Spleen (tissue), 13 donors: ENCODE results near the gene PTS. TPM values are rescaled to one million over a fixed set of nuclear protein-coding genes. Genes with fewer than 3 reads are reported as not detected.
A peak's percentile ranks its signal among the peaks of the same experiment; 100 is the strongest.

ENCODE experiments used
- DNase-seq: peaks from one replicate; pipeline ENCODE4 v3.0.0-alpha.2; 2020
- H3K27ac ChIP-seq, 8 donors: fragments of 200-600 bp; sonication (generic) in 7 of 8; 1 replicate in 4 of 8; 2 replicates in 4 of 8; pipeline versions ENCODE4 v1.5.0 to v1.8.0; 2016 to 2021; ENCODE audit warnings: inconsistent platforms in 4 of 8, mild to moderate bottlenecking in 4 of 8, moderate library complexity in 1 of 8
- H3K27me3 ChIP-seq, 7 donors: fragments of 200-600 bp; sonication (generic) in 6 of 7; replicated peaks in 1 of 7; 1 replicate in 4 of 7; 2 replicates in 3 of 7; pipeline versions ENCODE4 v1.5.0 to v1.8.0; 2016 to 2021; ENCODE audit warnings: inconsistent platforms in 3 of 7, mild to moderate bottlenecking in 1 of 7
- H3K36me3 ChIP-seq, 6 donors: fragments of 200-600 bp; sonication (generic) in 5 of 6; 1 replicate in 4 of 6; 2 replicates in 2 of 6; pipeline versions ENCODE4 v1.5.0 to v1.8.0; 2016 to 2021; ENCODE audit warnings: inconsistent platforms in 2 of 6
- H3K4me1 ChIP-seq, 6 donors: fragments of 200-600 bp; sonication (generic) in 5 of 6; 1 replicate in 3 of 6; 2 replicates in 3 of 6; pipeline versions ENCODE4 v1.5.0 to v1.8.0; 2016 to 2021; ENCODE audit warnings: inconsistent platforms in 3 of 6
- H3K4me3 ChIP-seq, 8 donors: fragments of 200-600 bp; sonication (generic) in 7 of 8; 1 replicate in 4 of 8; 2 replicates in 4 of 8; pipeline versions ENCODE4 v1.5.0 to v1.8.0; 2016 to 2021; ENCODE audit warnings: inconsistent platforms in 4 of 8, mild to moderate bottlenecking in 4 of 8, moderate library complexity in 2 of 8
- H3K9me3 ChIP-seq, 8 donors: fragments of 200-600 bp; sonication (generic) in 7 of 8; 1 replicate in 4 of 8; 2 replicates in 4 of 8; pipeline versions ENCODE4 v1.5.0 to v1.8.0; 2016 to 2021; ENCODE audit warnings: inconsistent platforms in 4 of 8
- CTCF ChIP-seq, 11 experiments: fragments of 200-600 bp in 7 of 11; fragments of 450-650 bp in 4 of 11; sonication (generic) in 4 of 11; IDR thresholded peaks in 8 of 11; conservative IDR thresholded peaks in 3 of 11; 1 replicate in 7 of 11; 2 replicates in 4 of 11; pipeline versions ENCODE4 v1.4.0 to v1.8.0; 2016 to 2021; ENCODE audit warnings: antibody characterized with exemption in 11 of 11, inconsistent platforms in 4 of 11, mild to moderate bottlenecking in 1 of 11
- POLR2A ChIP-seq, 3 donors: fragments of 450-650 bp; IDR thresholded peaks; one replicate each; pipeline ENCODE4 v1.5.1; 2017; ENCODE audit warnings: antibody characterized with exemption in 3 of 3, mild to moderate bottlenecking in 1 of 3
- POLR2AphosphoS5 ChIP-seq, 3 donors: sonication (generic); formaldehyde crosslinking; IDR thresholded peaks; one replicate each; pipeline ENCODE4 v1.5.1; 2017; ENCODE audit warnings: antibody characterized with exemption in 3 of 3
- WGBS, 5 donors: extraction: QIAGEN DNeasy Blood & Tissue Kit in 3 of 5; methylation state at CpG; one replicate each; pipeline versions ENCODE4 v1.1.5 to v1.1.7; 2013 to 2018; 5-methylcytosine and 5-hydroxymethylcytosine counted together
- intact Hi-C: fragments of 100-400 bp; cut with DNase I; formaldehyde crosslinking; loops from one replicate; pipeline ENCODE4 v1.15.0; 2023; ENCODE audit warnings: low total_unique reads
- long read RNA-seq, 2 donors: transcript quantifications; one replicate each; lab custom pipeline, GENCODE V29; 2026
- polyA plus RNA-seq, 3 donors: library from polyadenylated mRNA; stranded (reverse); fragments of 200-250 nt; gene quantifications; one replicate each; pipeline ENCODE4 v1.2.1, GENCODE V29; 2013
- total RNA-seq, 7 donors: library from RNA; depleted of rRNA in 3 of 7; stranded (reverse); fragments of >200 nt in 3 of 7; fragmentation: NEBNext Ultra II Directional in 4 of 7; extraction: Animal tissue kit (Norgen Biotek cat#: 25700) in 4 of 7; gene quantifications; one replicate each; pipeline versions ENCODE4 v1.1.0 to v1.2.1, GENCODE V29; 2016 to 2021
- donor health status: healthy with polysubstance abuse.
- donor health status: DM: no; HTN: no; CAD: no; lungs with moderate emphysema.
- donor health status: DM: no; HTN: no; CAD: no.
- donor health status: Bipolar disorder and iron deficiency.
- donor health status: healthy.
- donor health status: DM: no; HTN: no; CAD: no.
- donor health status: DM: yes; HTN: yes; CAD: no.

The PTS gene
- total RNA-seq (10 to 100 TPM; 19.5 to 31.8 (median 23.7) TPM), polyA plus RNA-seq (10 to 100 TPM; 19.5 to 23.0 (median 22.4) TPM)
- long read RNA-seq, donor 1, transcript PTS-201 (6 exons, 935 nt): major isoform, 6 of 14 reads
- long read RNA-seq, donor 1, partial matches to known transcripts: 5 of 14 reads
- long read RNA-seq, donor 1, other reads (novel, unspliced or antisense): 0 of 14 reads
- long read RNA-seq, donor 2, transcript PTS-201 (6 exons, 935 nt): major isoform, 8 of 9 reads
- long read RNA-seq, donor 2, partial matches to known transcripts: 0 of 9 reads
- long read RNA-seq, donor 2, other reads (novel, unspliced or antisense): 0 of 9 reads

GRCh38 chr11:112226062-112226830, at the start of gene PTS:
Gene PTS, plus strand, starts transcription at chr11:112226428. Its CDS starts 16 bp downstream, at chr11:112226444.
- H3K27ac ChIP-seq: peak within 1 kb of the TSS; percentile 93 to 99 (median 98)
- H3K27me3 ChIP-seq: no peaks in the 10 kb centered on the region
- TF ChIP-seq POLR2AphosphoS5 (IDR thresholded peaks at IDR 0.05): peak; percentile 99
- TF ChIP-seq POLR2A (IDR thresholded peaks at IDR 0.05): peak; percentile 62 to 91 (median 81)
- TF ChIP-seq CTCF (IDR thresholded peaks at IDR 0.05 in 8 of 11, conservative IDR thresholded peaks at IDR 0.05 in 3 of 11): peak in 2 of 11 experiments; percentile 16 to 19
- H3K4me1 ChIP-seq: peaks cover 8 to 28% (median 16%) of the 10 kb centered on the region in 6 donors
- peaks cover 0 to 29% (median 23%) of the 10 kb centered on the region in 6 donors for H3K36me3 ChIP-seq
- peak within 1 kb of the TSS; percentile 62 to 80 (median 66) for H3K4me3 ChIP-seq
- no peaks in the 10 kb centered on the region for H3K9me3 ChIP-seq
- intact Hi-C loops: no loop called here
- 0 to 2% (median 1%) methylated on average over 15 to 70 of the region's 70 CpGs for WGBS, 5 donors
- DNase-seq: peak; percentile 97

GRCh38 chr11:112177589-112177988, 48.6 kb upstream of the PTS start:
- H3K27me3 ChIP-seq: peaks cover 0 to 4% (median 0%) of the 10 kb centered on the region in 7 donors
- intact Hi-C loops: no loop called here
- no peak for DNase-seq
- no peaks in the 10 kb centered on the region for H3K36me3 ChIP-seq
- H3K4me1 ChIP-seq: peaks cover 6 to 36% (median 24%) of the 10 kb centered on the region in 6 donors
- H3K4me3 ChIP-seq: no peak overlapping the region
- no peak for TF ChIP-seq POLR2A (IDR thresholded peaks at IDR 0.05)
- TF ChIP-seq POLR2AphosphoS5 (IDR thresholded peaks at IDR 0.05): no peak
- no peak for TF ChIP-seq CTCF (IDR thresholded peaks at IDR 0.05 in 8 of 11, conservative IDR thresholded peaks at IDR 0.05 in 3 of 11)
- H3K9me3 ChIP-seq: no peaks in the 10 kb centered on the region
- WGBS, 5 donors: 64 to 83% (median 81%) methylated on average over 2 to 4 of the region's 4 CpGs
- no peak overlapping the region for H3K27ac ChIP-seq

DNA sequence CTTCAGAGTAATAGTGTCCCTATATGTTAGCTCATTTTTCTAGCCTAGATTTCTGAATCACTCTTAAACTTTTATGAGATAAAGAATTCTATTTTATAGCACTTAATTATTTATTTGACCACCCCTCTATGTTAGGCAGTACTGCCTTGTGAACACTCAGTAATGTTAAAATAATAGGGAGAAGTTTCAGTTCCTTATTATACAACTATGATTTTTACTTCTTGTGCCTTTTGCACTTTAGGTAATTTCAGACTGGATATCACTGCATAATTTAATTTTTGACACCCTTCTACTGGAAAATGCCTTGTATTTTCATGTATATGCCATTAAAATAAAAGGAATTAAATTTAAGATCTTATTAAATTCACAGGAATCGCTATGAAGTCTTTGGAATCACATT, 47.8 kb upstream of the PTS start:
- intact Hi-C loops: no loop called here
- Histone ChIP-seq H3K27ac (no peak overlapping the region), H3K27me3 (peaks cover 0 to 4% (median 0%) of the 10 kb centered on the region in 7 donors), H3K4me3 (no peak overlapping the region), H3K9me3 (no peaks in the 10 kb centered on the region), H3K4me1 (peaks cover 6 to 36% (median 24%) of the 10 kb centered on the region in 6 donors), H3K36me3 (no peaks in the 10 kb centered on the region)
- WGBS, 5 donors: 84 to 98% (median 91%) methylated on average over 1 of the region's 1 CpG
- no peak for DNase-seq
- no peak for TF ChIP-seq CTCF (IDR thresholded peaks at IDR 0.05 in 8 of 11, conservative IDR thresholded peaks at IDR 0.05 in 3 of 11)
- TF ChIP-seq POLR2AphosphoS5 (IDR thresholded peaks at IDR 0.05): no peak
- TF ChIP-seq POLR2A (IDR thresholded peaks at IDR 0.05): no peak

GRCh38 chr11:112178936-112179335, 47.3 kb upstream of the PTS start:
- peaks cover 0 to 4% (median 0%) of the 10 kb centered on the region in 7 donors for H3K27me3 ChIP-seq
- H3K4me3 ChIP-seq: no peak overlapping the region
- no peak for TF ChIP-seq POLR2A (IDR thresholded peaks at IDR 0.05)
- TF ChIP-seq POLR2AphosphoS5 (IDR thresholded peaks at IDR 0.05): no peak
- TF ChIP-seq CTCF (IDR thresholded peaks at IDR 0.05 in 8 of 11, conservative IDR thresholded peaks at IDR 0.05 in 3 of 11): no peak
- H3K27ac ChIP-seq: peak overlapping the region in 2 of 8 donors; percentile 7 to 30
- H3K9me3 ChIP-seq: no peaks in the 10 kb centered on the region
- no peak for DNase-seq
- H3K36me3 ChIP-seq: no peaks in the 10 kb centered on the region
- intact Hi-C loops: no loop called here
- peaks cover 6 to 36% (median 24%) of the 10 kb centered on the region in 6 donors for H3K4me1 ChIP-seq
- 21 to 49% (median 29%) methylated on average over 3 of the region's 3 CpGs for WGBS, 5 donors
